Raji (cell line): ENCODE results near the gene PTPRN2.

ENCODE experiments used
- POLR2A ChIP-seq: IDR thresholded peaks from 2 replicates; pipeline ENCODE4 v1.6.1; 2011; ENCODE audit warnings: low read depth, low read length, control low read depth; ENCODE audit not compliant: insufficient read depth

The PTPRN2 gene

DNA sequence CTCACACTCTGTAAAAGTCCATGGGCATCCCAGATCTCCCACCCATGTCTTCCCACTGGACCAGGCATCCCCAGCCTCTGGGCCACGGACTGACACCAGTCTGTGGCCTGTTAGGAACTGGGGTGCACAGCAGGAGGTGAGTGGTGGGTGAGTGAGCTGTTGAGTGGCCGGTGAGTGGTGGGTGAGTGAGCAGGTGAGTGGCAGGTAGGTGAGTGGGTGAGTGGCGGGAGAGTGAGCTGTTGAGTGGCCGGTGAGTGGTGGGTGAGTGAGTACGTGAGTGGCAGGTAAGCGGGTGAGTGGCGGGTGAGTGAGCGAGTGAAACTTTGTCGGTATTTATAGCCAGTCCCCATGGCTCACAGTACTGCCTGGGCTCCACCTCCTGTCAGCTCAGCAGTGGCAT, 779.6 kb downstream of the PTPRN2 start:
- no peak for TF ChIP-seq POLR2A

DNA sequence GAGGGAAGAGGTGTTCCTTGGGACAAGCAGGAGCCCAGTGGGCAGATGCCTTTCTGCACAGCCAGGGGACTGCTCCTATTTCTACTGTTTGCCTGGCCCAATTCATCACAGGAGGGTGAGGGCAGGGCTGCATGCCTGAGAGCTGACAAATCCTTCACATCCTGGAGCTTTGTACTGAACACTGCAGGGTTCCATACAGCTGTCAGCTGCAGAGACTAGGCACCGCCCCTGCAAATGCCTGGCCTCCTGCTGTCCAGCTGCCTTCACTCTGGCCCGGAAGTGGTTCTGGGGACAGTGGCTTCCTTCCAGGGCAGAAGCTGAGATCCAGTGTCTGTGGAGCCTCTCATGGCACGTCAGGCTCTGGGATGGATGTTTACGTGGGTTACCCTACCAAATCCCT, 780.1 kb downstream of the PTPRN2 start:
- no peak for TF ChIP-seq POLR2A

DNA sequence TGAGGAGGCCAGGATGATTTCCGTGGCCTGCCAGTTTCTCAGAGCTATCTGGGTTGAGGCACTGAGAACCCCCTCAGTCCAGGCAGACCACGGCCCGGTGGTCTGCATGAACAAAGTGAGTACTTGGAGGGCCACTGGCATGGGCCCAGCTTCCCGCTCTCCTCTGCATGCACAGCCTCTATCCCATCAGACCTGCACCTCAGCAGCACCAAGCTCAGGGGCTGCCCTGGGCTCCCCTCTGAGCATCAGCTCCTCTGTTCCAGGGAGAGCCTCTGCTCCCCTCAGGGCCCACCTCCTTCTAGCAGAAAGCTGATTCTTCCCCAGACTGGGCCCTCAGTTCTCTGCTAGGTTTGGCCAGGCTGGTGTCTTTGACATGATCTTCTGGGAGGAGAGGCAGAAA, 780.9 kb downstream of the PTPRN2 start:
- TF ChIP-seq POLR2A = no peak

DNA sequence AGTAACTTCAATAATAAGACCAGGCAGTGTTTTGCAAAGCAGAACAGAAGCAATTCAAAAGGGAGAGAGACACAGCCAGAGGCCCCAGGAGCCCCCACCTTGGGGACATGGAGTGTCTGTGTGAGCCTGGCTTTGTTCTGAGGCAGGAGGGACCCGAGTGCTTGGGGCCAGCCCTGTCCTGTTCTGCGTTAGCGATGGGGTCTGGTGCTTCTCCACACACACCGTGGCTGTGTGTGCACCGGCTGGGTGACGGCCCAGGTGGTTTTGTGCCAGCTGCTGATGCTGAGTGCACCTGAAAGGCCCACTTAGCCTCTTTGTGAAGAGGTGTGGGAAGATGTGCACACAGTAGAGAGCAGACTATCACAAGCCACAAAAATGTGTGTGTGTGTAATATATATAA, 781.9 kb downstream of the PTPRN2 start:
- TF ChIP-seq POLR2A = no peak

DNA sequence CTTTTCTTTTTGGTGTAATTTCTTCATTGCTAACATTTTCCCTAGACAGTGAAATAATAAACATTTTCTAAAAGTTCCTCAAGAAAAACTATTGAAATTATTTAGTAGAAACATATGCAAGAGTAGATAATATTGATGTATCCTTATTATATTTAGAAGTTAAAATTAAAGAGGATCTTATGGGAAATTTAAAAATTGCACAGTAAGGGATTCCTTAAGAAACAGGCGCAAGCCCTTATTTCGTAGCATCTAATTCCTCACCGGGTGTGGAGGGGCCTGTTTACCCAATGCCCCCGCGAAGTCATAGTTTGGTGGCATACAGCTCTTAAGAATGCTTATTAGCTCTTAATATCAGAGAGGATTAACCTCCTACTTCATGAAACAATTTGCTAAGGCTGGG, 783.7 kb downstream of the PTPRN2 start:
- no peak for TF ChIP-seq POLR2A

DNA sequence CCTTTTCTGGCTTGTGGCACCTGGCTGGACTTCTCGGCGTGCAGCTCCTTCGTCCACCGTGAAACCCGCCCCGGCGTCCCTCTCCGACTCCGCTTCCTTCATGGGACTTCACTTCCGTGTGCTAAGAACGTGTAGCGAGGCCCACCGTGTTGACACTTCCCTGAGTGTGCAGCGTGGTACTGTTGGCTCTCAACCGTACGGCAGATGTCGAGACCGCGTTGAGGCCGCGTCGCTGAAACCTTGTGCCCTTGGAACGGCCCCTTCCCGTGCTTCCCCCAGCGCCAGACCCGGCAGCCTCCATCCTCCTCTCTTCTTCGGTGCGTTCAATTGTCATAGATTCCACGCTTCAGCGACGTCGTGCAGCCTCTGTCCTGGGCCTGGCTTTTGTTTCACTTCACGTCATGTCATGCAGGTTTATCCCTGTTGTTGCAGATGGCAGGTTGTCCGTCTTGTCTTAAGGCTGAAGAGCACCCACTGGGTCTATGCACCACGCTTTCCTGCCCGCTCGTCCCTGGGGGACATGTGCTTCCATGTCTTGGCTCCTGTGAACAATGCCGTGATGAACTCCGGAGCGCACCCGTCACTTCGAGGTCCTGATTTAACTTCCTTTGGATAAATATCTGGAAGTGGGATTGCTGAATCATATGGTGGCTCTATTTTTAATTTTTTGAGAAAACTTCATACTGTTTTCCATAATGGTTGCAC, 785.5 kb downstream of the PTPRN2 start:
- no peak for TF ChIP-seq POLR2A

DNA sequence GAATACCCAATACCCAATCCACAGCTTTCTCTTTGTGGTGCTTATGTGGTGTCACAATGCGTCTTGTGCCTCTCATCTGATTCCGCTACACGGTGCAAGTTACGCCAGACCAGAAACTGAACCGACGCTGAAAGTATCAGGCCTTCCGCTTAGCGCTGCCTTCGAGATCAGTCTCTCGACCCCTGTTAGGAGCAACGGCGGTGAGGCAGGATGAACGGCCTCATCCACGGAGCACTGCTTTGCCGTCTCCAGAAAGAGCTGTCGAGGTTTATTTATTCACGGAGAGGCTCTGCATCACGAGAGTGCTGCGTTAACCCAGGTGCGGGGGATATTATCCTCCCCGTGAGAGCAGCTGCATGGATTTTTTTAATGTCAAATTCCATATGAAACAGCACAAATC, 786.5 kb downstream of the PTPRN2 start:
- TF ChIP-seq POLR2A = no peak

DNA sequence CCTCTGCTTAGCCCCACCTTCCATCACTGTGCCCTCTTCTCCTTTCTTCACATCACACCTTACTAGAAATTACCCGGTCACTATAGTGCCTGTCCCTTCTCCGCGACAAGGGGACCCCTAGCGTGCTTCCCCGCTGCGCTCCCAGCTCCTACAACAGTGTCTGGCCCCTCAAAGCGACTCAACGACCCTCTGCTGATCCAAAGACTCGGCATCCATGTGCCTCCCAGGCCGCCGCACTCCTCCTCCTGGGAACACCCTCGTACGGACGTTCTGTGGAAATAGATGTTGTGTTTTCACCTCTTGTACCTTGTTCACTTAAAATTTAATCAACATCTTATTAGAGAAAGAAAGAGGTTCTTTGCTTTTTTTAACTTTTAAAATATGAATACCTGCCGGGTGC, 787.3 kb downstream of the PTPRN2 start:
- TF ChIP-seq POLR2A = no peak

DNA sequence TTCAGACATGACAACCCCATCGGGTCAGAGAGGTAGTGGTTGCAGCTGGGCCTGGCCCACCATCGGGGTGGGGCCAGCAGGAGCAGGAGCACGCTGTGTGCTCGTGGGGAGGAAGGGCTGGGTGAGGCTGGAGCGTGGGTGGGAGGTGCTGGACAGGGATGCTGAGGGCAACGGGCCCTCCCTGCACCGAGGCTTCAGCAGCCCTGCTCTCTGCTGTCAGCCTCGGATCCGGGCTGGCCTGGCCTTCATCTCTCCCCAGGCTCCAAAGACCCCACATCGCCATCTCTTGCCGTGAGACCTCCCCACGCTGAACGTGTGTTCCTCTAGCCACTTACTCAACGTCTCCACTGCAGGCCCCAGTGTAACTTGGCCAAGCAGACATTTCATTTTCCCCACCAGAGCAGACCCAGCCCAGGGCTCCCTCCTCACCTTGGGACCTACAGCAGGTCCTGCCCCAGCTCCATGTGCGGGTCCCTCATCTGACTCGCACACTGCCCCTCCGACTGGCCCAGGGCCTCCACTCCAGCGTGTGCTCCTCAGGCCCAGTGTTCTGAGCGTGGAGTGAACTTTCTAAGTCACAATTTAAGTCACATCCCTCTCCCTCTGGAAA, 788.4 kb downstream of the PTPRN2 start:
- TF ChIP-seq POLR2A = no peak

DNA sequence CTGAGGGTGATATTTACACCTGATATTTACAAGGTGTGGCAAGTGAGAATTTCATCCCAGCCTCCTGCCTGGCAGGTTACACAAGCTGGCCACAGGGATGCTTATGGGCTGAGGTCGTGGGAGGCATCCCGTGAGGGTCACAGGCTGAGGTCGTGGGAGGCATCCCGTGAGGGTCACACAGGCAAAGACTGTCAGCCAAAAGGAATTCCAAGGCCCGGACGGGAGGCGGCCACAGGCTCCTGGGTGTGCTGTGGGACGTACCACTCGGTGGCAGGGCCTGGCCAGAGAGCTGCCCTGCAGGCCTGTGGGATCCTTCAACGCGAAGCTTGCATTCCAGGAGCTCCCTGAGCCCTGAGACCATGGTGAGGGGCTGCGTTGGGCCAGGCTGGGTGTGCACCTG, 790.3 kb downstream of the PTPRN2 start:
- TF ChIP-seq POLR2A = no peak

DNA sequence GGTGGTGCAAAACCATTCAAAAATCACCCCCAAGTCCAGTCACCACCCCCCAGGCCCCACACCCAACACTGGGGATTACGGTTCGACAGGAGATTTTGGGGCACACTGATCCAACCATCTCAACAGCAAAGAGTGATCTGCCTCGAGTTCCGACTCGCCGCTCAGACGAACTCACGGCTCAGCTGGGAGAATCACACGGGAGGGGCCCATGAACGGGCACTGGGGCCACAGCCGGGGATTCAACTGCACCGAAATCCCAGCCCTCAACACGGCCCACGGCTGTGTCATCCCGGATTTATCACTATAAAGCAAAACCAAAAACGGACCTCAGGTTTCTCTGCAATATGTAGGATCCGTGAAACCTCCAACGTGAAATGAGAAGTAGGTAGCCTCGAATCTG, 790.8 kb downstream of the PTPRN2 start:
- TF ChIP-seq POLR2A = no peak

DNA sequence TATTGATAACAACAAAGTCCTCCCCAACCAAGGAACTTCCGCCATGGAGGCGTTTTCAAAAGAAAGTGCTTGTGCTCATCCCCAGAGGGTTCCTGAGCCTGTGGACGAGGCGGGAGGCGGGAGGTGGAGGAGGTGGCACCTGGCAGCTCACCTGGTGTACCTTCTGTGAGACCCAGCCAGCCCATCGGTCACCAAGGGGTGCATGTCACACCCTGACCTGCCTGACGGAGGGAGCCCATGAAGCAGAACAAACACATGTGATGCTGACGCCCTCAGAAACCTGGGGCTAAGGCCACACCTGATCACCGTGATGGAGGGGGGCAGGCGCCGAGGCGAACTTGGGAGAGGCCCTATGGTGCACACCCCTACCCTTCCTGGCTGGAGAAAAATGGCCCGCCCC, 792.0 kb downstream of the PTPRN2 start:
- TF ChIP-seq POLR2A = no peak

DNA sequence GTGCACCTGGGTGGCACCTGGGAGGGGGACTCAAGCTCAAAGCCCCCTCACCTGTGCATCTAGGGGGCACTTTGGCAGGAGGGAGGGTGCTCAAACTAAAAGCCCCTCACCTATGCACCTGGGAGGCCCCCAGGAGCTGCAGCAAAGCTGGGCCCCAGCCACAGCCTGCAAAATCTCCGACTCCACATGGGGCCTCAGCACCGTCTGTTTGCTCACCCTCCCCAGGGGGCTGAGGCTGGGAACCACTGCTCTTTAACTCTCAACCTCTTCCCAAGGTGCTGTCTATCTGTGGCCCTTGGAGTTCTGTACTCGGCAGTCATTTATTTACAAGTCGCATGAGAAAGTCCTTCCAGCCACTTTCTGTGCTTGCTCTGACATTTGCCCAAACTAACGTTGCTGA, 792.4 kb downstream of the PTPRN2 start:
- no peak for TF ChIP-seq POLR2A

DNA sequence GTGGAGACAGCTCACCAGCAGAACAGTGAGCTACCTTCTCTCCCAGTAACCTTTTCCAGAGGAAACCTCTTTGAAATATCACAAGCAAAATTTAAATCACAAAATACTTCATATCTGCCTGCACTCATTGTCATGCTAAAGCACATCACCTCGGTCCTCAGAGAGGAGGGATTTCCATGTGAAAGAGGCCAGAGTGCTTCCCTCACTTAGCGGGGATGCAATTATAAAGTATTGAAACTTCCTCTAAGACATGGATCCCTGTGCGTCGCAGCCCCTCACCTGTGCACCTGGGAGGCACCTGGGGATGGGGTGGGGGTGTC, 792.9 kb downstream of the PTPRN2 start:
- no peak for TF ChIP-seq POLR2A

DNA sequence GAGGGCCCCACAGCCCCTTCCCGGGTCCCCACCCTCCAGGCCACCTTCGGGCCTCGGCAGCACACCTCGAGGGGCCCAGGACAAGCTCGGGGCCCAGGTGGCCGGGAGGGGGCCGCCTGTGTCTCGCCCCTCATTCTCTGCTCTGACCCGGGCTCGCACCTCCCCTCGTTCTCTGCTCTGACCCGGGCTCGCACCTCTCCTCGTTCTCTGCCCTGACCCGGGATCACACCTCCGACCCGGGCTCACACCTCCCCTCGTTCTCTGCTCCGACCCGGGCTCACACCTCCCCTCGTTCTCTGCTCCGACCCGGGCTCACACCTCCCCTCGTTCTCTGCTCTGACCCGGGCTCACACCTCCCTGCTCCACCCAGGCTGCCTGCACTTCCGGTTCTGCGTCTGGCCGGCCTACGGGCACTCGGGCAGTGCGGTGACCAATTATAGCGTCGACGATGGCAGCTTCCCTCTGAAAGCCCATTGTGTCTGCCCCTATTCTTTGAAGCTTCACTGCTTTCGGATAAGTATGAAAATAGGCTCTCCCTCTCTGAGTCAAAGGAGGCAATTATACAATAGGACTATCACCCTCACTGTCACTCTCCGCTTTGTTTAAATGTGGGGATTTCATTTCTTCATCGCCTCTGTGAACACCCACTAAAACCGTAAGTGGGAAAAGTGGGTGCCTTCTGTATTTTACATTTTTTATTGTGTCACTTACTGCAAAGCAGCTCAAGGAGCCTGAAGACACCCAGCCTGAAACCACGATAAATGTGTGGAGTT, 793.5 kb downstream of the PTPRN2 start:
- TF ChIP-seq POLR2A = no peak

DNA sequence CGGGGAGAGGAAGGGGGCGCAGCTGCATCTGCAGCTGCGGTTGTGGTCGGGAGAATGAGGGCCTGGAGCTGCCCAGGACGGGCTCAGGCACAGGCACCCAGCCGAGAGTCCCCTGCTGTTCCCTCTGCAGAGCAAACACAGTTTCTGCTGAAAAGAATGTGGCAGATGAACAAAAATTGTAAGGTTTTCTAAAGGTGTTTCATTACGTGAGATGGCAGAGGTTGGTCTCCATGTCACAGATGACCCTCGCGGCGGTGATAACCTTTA, 794.6 kb downstream of the PTPRN2 start:
- no peak for TF ChIP-seq POLR2A
